ENCODE data around the gene PTPRN2.

The PTPRN2 gene

GRCh38 chr7:158013085-158013668 lies 574.4 kb downstream of the PTPRN2 start:
- no peaks in the 10 kb centered on the region for H3K36me3 Mint-ChIP-seq (ENCODE audit: low read depth)
- H3K27ac Mint-ChIP-seq = no peak overlapping the region
- H3K27me3 Mint-ChIP-seq = peaks cover 6% of the 10 kb centered on the region
- H3K4me3 Mint-ChIP-seq = no peak overlapping the region
- H3K4me1 Mint-ChIP-seq (ENCODE audit: low read depth) = peaks cover 14% of the 10 kb centered on the region
- H3K9me3 Mint-ChIP-seq = no peaks in the 10 kb centered on the region
- no peak for DNase-seq

GRCh38 chr7:158011941-158012340 lies 575.7 kb downstream of the PTPRN2 start:
- Mint-ChIP-seq H3K36me3 (ENCODE audit: low read depth) (no peaks in the 10 kb centered on the region), H3K27ac (no peak overlapping the region), H3K27me3 (peaks cover 6% of the 10 kb centered on the region), H3K4me3 (no peak overlapping the region), H3K4me1 (ENCODE audit: low read depth) (peaks cover 14% of the 10 kb centered on the region), H3K9me3 (no peaks in the 10 kb centered on the region)
- no peak for DNase-seq

GRCh38 chr7:158010961-158011693 lies 576.5 kb downstream of the PTPRN2 start:
- Mint-ChIP-seq H3K36me3 (ENCODE audit: low read depth) (no peaks in the 10 kb centered on the region), H3K27me3 (peaks cover 3% of the 10 kb centered on the region), H3K4me1 (ENCODE audit: low read depth) (peaks cover 14% of the 10 kb centered on the region), H3K4me3 (no peak overlapping the region), H3K9me3 (no peaks in the 10 kb centered on the region), H3K27ac (no peak overlapping the region)
- no peak for DNase-seq

GRCh38 chr7:158009886-158010285 lies 577.7 kb downstream of the PTPRN2 start:
- peaks cover 14% of the 10 kb centered on the region for H3K4me1 Mint-ChIP-seq (ENCODE audit: low read depth)
- no peak overlapping the region for H3K4me3 Mint-ChIP-seq

GRCh38 chr7:158008267-158008666 lies 579.4 kb downstream of the PTPRN2 start:
- H3K4me1 Mint-ChIP-seq (ENCODE audit: low read depth) = peaks cover 14% of the 10 kb centered on the region
- no peak overlapping the region for H3K27ac Mint-ChIP-seq
- H3K9me3 Mint-ChIP-seq = no peaks in the 10 kb centered on the region

More at GRCh38 chr7:158009886-158010285, 577.7 kb downstream of the PTPRN2 start:
- H3K36me3 Mint-ChIP-seq (ENCODE audit: low read depth) = no peaks in the 10 kb centered on the region
- H3K27ac Mint-ChIP-seq = no peak overlapping the region
- H3K27me3 Mint-ChIP-seq = peaks cover 3% of the 10 kb centered on the region
- no peak for DNase-seq
- H3K9me3 Mint-ChIP-seq = no peaks in the 10 kb centered on the region

GRCh38 chr7:158007697-158008257 lies 579.8 kb downstream of the PTPRN2 start:
- Mint-ChIP-seq H3K4me3 (no peak overlapping the region), H3K27me3 (peaks cover 3% of the 10 kb centered on the region), H3K36me3 (ENCODE audit: low read depth) (no peaks in the 10 kb centered on the region), H3K4me1 (ENCODE audit: low read depth) (peaks cover 14% of the 10 kb centered on the region), H3K9me3 (no peaks in the 10 kb centered on the region), H3K27ac (no peak overlapping the region)
- DNase-seq = no peak

More at GRCh38 chr7:158008267-158008666, 579.4 kb downstream of the PTPRN2 start:
- Mint-ChIP-seq H3K36me3 (ENCODE audit: low read depth) (no peaks in the 10 kb centered on the region), H3K4me3 (no peak overlapping the region), H3K27me3 (peaks cover 3% of the 10 kb centered on the region)
- no peak for DNase-seq

GRCh38 chr7:158006841-158007696 lies 580.6 kb downstream of the PTPRN2 start:
- no peak for DNase-seq
- H3K27ac Mint-ChIP-seq = no peak overlapping the region
- H3K4me3 Mint-ChIP-seq = no peak overlapping the region
- peaks cover 3% of the 10 kb centered on the region for H3K27me3 Mint-ChIP-seq
- no peaks in the 10 kb centered on the region for H3K36me3 Mint-ChIP-seq (ENCODE audit: low read depth)
- H3K4me1 Mint-ChIP-seq (ENCODE audit: low read depth) = peaks cover 13% of the 10 kb centered on the region
- H3K9me3 Mint-ChIP-seq = no peaks in the 10 kb centered on the region

GRCh38 chr7:158005531-158005930 lies 582.1 kb downstream of the PTPRN2 start:
- DNase-seq = no peak
- Mint-ChIP-seq H3K9me3 (no peaks in the 10 kb centered on the region), H3K4me3 (no peak overlapping the region), H3K4me1 (ENCODE audit: low read depth) (no peaks in the 10 kb centered on the region), H3K36me3 (ENCODE audit: low read depth) (no peaks in the 10 kb centered on the region), H3K27me3 (peaks cover 3% of the 10 kb centered on the region), H3K27ac (no peak overlapping the region)

GRCh38 chr7:158004123-158004490 lies 583.5 kb downstream of the PTPRN2 start:
- Mint-ChIP-seq H3K4me3 (no peak overlapping the region), H3K36me3 (ENCODE audit: low read depth) (no peaks in the 10 kb centered on the region), H3K4me1 (ENCODE audit: low read depth) (no peaks in the 10 kb centered on the region), H3K27me3 (peaks cover 3% of the 10 kb centered on the region), H3K9me3 (no peaks in the 10 kb centered on the region), H3K27ac (no peak overlapping the region)
- DNase-seq = no peak

- H3K27me3 Mint-ChIP-seq = peaks cover 3% of the 10 kb centered on the region
- H3K9me3 Mint-ChIP-seq = no peaks in the 10 kb centered on the region
- H3K4me3 Mint-ChIP-seq = no peak overlapping the region
- DNase-seq = no peak
- H3K27ac Mint-ChIP-seq = no peak overlapping the region
- no peaks in the 10 kb centered on the region for H3K36me3 Mint-ChIP-seq (ENCODE audit: low read depth)
- H3K4me1 Mint-ChIP-seq (ENCODE audit: low read depth) = no peaks in the 10 kb centered on the region
Measured at GRCh38 chr7:158003441-158004122, 584.0 kb downstream of the PTPRN2 start.

- DNase-seq = no peak
- H3K9me3 Mint-ChIP-seq = no peaks in the 10 kb centered on the region
- no peaks in the 10 kb centered on the region for H3K4me1 Mint-ChIP-seq (ENCODE audit: low read depth)
- no peak overlapping the region for H3K4me3 Mint-ChIP-seq
- H3K36me3 Mint-ChIP-seq (ENCODE audit: low read depth) = no peaks in the 10 kb centered on the region
- peaks cover 3% of the 10 kb centered on the region for H3K27me3 Mint-ChIP-seq
- no peak overlapping the region for H3K27ac Mint-ChIP-seq
Measured at GRCh38 chr7:158002486-158003080, 585.0 kb downstream of the PTPRN2 start.

GRCh38 chr7:158001621-158002320 lies 585.9 kb downstream of the PTPRN2 start:
- H3K4me3 Mint-ChIP-seq = no peak overlapping the region
- peaks cover 3% of the 10 kb centered on the region for H3K27me3 Mint-ChIP-seq
- H3K4me1 Mint-ChIP-seq (ENCODE audit: low read depth) = no peaks in the 10 kb centered on the region
- H3K36me3 Mint-ChIP-seq (ENCODE audit: low read depth) = no peaks in the 10 kb centered on the region
- no peak for DNase-seq
- no peak overlapping the region for H3K27ac Mint-ChIP-seq
- no peaks in the 10 kb centered on the region for H3K9me3 Mint-ChIP-seq

- no peak overlapping the region for H3K4me3 Mint-ChIP-seq
- H3K9me3 Mint-ChIP-seq = no peaks in the 10 kb centered on the region
- no peak for DNase-seq
- no peaks in the 10 kb centered on the region for H3K36me3 Mint-ChIP-seq (ENCODE audit: low read depth)
- no peaks in the 10 kb centered on the region for H3K4me1 Mint-ChIP-seq (ENCODE audit: low read depth)
- no peak overlapping the region for H3K27ac Mint-ChIP-seq
- H3K27me3 Mint-ChIP-seq = peaks cover 2% of the 10 kb centered on the region
Measured at GRCh38 chr7:158001003-158001402, 586.6 kb downstream of the PTPRN2 start.

All from activated T-cell treated with anti-CD3 and anti-CD28 coated beads, Interleukin-2, amount 50 U/mL, for 24 hours (primary cell).